HG03064 (cell line): ENCODE results near the gene RIT2.
"Not testable (repeated sequence)": the region's sequence is repeated elsewhere in the genome, so short reads cannot be mapped to it uniquely, and the experiment has no call there.

Experiments used
- ATAC-seq: cut with Tn5 transposase; IDR thresholded peaks from one replicate; pipeline ENCODE4 v1.9.1; 2021; ENCODE audit warnings: low read depth; ENCODE audit not compliant: unreplicated experiment

Gene RIT2

GRCh38 chr18:42860011-42860410 lies 255.5 kb downstream of the RIT2 start:
- no peak for ATAC-seq

GRCh38 chr18:42854558-42854957 lies 260.9 kb downstream of the RIT2 start:
- ATAC-seq: no peak

- no peak for ATAC-seq
These were observed 265.1 kb downstream of the RIT2 start for GRCh38 chr18:42850174-42851083.

GRCh38 chr18:42839408-42839807 lies 276.1 kb downstream of the RIT2 start:
- ATAC-seq: no peak

- no peak for ATAC-seq
These were observed 276.8 kb downstream of the RIT2 start for GRCh38 chr18:42838546-42839145.

GRCh38 chr18:42830936-42831335 lies 284.5 kb downstream of the RIT2 start:
- no peak for ATAC-seq

GRCh38 chr18:42828881-42829280 lies 286.6 kb downstream of the RIT2 start:
- no peak for ATAC-seq

GRCh38 chr18:42824178-42824577 lies 291.3 kb downstream of the RIT2 start:
- ATAC-seq: no peak

- no peak for ATAC-seq
These were observed 292.8 kb downstream of the RIT2 start for GRCh38 chr18:42822711-42823110.

- no peak for ATAC-seq
These were observed 294.0 kb downstream of the RIT2 start for GRCh38 chr18:42821492-42821891.

- no peak for ATAC-seq
These were observed 300.9 kb downstream of the RIT2 start for GRCh38 chr18:42814618-42815017.

GRCh38 chr18:42814184-42814583 lies 301.3 kb downstream of the RIT2 start:
- ATAC-seq: no peak

GRCh38 chr18:42813570-42813969 lies 301.9 kb downstream of the RIT2 start:
- no peak for ATAC-seq

- ATAC-seq: no peak
These were observed 307.6 kb downstream of the RIT2 start for GRCh38 chr18:42807887-42808286.

GRCh38 chr18:42801706-42802105 lies 313.8 kb downstream of the RIT2 start:
- ATAC-seq: no peak

- no peak for ATAC-seq
These were observed 316.8 kb downstream of the RIT2 start for GRCh38 chr18:42798606-42799170.

- not testable (repeated sequence) for ATAC-seq
These were observed 320.2 kb downstream of the RIT2 start for GRCh38 chr18:42795213-42795789.

GRCh38 chr18:42792731-42793130 lies 322.8 kb downstream of the RIT2 start:
- no peak for ATAC-seq

GRCh38 chr18:42784632-42785031 lies 330.9 kb downstream of the RIT2 start:
- no peak for ATAC-seq

- no peak for ATAC-seq
These were observed 332.6 kb downstream of the RIT2 start for GRCh38 chr18:42782929-42783328.

GRCh38 chr18:42781298-42781815 lies 334.1 kb downstream of the RIT2 start:
- ATAC-seq: no peak
